Epithelial cell of proximal tubule (primary cell): ENCODE results near the gene WDR19. TPM values are rescaled to one million over a fixed set of nuclear protein-coding genes. Genes with fewer than 3 reads are reported as not detected.
"Not testable (repeated sequence)": the region's sequence is repeated elsewhere in the genome, so short reads cannot be mapped to it uniquely, and the experiment has no call there.

Source experiments
- DNase-seq: peaks from one replicate; pipeline ENCODE4 v3.0.0-alpha.2; 2011; ENCODE audit warnings: low read depth
- H3K4me3 ChIP-seq: 2 replicates; pipeline ENCODE4 v1.5.1; 2011; ENCODE audit warnings: low read depth, mild to moderate bottlenecking, low read length
- CTCF ChIP-seq: conservative IDR thresholded peaks from 2 replicates; pipeline ENCODE4 v1.5.1; 2012; ENCODE audit warnings: low read depth, mild to moderate bottlenecking, low read length
- total RNA-seq: library from RNA; depleted of rRNA; stranded (reverse); fragments of >200 nt; gene quantifications from 2 replicates; pipeline ENCODE4 v1.2.3, GENCODE V29; 2015

Gene WDR19
- total RNA-seq, 1 donor from 2014 or later, result 8.8 TPM

GRCh38 chr4:39291686-39292085 is 109.4 kb downstream of the WDR19 start:
- H3K4me3 ChIP-seq, result no peak overlapping the region
- TF ChIP-seq CTCF, result no peak
- no peak for DNase-seq

DNA sequence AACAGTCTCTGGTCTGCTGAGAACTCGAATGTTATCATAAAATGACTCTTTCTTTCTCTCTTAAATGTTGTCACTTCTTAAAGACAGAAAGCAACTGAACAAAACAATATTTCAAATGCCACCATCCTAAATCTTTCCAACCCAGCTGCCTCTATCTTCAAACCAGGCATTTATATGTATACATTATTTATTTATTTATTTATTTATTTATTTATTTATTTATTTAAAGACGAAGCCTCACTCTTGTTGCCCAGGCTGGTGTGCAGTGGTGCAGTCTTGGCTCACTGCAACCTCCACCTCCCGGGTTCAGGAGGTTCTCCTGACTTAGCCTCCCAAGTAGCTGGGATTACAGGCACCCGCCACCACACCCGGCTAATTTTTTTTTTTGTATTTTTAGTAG is 110.1 kb downstream of the WDR19 start:
- H3K4me3 ChIP-seq, DNase-seq: not testable (repeated sequence)

DNA sequence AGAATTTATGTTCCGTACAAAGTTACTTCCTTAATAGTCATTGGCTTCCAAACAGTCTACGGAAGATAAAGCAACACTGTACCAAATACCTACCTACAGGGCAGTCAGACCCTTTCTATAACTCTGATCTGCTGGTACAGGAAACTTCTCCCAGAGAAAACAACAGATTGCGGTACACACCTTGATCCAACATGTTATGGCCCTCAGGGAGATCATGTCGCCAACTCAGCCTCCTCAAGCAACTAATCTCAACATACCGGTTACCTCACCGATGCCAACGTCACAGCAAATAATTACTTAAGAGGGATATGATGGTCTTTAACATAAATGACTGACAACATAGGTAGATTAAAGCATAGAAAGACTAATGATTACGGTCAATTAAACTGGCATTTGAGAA is 113.5 kb downstream of the WDR19 start:
- no peak overlapping the region for H3K4me3 ChIP-seq
- no peak for TF ChIP-seq CTCF
- DNase-seq, result no peak

- no peak overlapping the region for H3K4me3 ChIP-seq
- no peak for TF ChIP-seq CTCF
- no peak for DNase-seq
Measured at GRCh38 chr4:39302901-39303300, 120.6 kb downstream of the WDR19 start.

GRCh38 chr4:39303871-39304270 is 121.5 kb downstream of the WDR19 start:
- no peak overlapping the region for H3K4me3 ChIP-seq
- no peak for TF ChIP-seq CTCF
- no peak for DNase-seq

GRCh38 chr4:39304651-39305050 is 122.3 kb downstream of the WDR19 start:
- TF ChIP-seq CTCF, result no peak
- H3K4me3 ChIP-seq, result no peak overlapping the region
- DNase-seq, result no peak

- no peak for TF ChIP-seq CTCF
- H3K4me3 ChIP-seq, result no peak overlapping the region
- no peak for DNase-seq
Measured at GRCh38 chr4:39305912-39306677, 123.8 kb downstream of the WDR19 start.
